Gastrocnemius medialis (tissue), 4 donors: Measurements from ENCODE around the gene ELF1. TPM values are rescaled to one million over a fixed set of nuclear protein-coding genes. Genes with fewer than 3 reads are reported as not detected.

Experiments used
- ATAC-seq, 2 donors: fragments of 150-250 bp; one replicate each; pipeline ENCODE4 v1.9.1; 2016
- DNase-seq, 2 donors: peaks; one replicate each; pipeline ENCODE4 v3.0.0-alpha.2; 2019
- H3K27ac ChIP-seq, 4 donors: fragments of 200-600 bp; sonication (generic); 1 replicate in 1 of 4; 2 replicates in 3 of 4; pipeline ENCODE4 v1.5.1; 2016 to 2018; ENCODE audit warnings: mild to moderate bottlenecking in 2 of 4, moderate library complexity in 1 of 4
- H3K27me3 ChIP-seq, 3 donors: fragments of 200-600 bp; sonication (generic) in 2 of 3; 1 replicate in 1 of 3; 2 replicates in 2 of 3; pipeline versions ENCODE4 v1.5.1 to v1.6.0; 2016 to 2019; ENCODE audit warnings: mild to moderate bottlenecking in 1 of 3, moderate library complexity in 1 of 3
- H3K36me3 ChIP-seq, 2 donors: fragments of 200-600 bp; sonication (generic) in 1 of 2; one replicate each; pipeline ENCODE4 v1.5.1; 2017 to 2018
- H3K4me1 ChIP-seq, 2 donors: fragments of 200-600 bp; sonication (generic) in 1 of 2; one replicate each; pipeline ENCODE4 v1.5.1; 2016 to 2017; ENCODE audit warnings: mild to moderate bottlenecking in 2 of 2
- H3K4me3 ChIP-seq, 4 donors: fragments of 200-600 bp; sonication (generic) in 3 of 4; 1 replicate in 1 of 4; 2 replicates in 3 of 4; pipeline ENCODE4 v1.5.1; 2016 to 2019; ENCODE audit warnings: mild to moderate bottlenecking in 2 of 4
- H3K9me3 ChIP-seq, 3 donors: fragments of 200-600 bp; sonication (generic) in 2 of 3; 1 replicate in 1 of 3; 2 replicates in 2 of 3; pipeline ENCODE4 v1.5.1; 2016 to 2019
- POLR2A ChIP-seq, 2 donors: fragments of 450-650 bp; IDR thresholded peaks; one replicate each; pipeline ENCODE4 v1.6.1; 2017; ENCODE audit warnings: antibody characterized with exemption in 2 of 2, mild to moderate bottlenecking in 2 of 2, moderate library complexity in 2 of 2
- in situ Hi-C, 4 donors: fragments of 200-750 bp; cut with MboI; loops; one replicate each; pipeline versions ENCODE4 v1.15.0 to v1.8.0; 2017; ENCODE audit warnings: low sequenced_read_pairs in 4 of 4
- intact Hi-C: fragments of 100-400 bp; cut with DNase I; formaldehyde crosslinking; loops from one replicate; pipeline ENCODE4 v1.15.1; 2023; ENCODE audit warnings: low total_unique reads
- total RNA-seq, 4 donors: library from RNA; depleted of rRNA; stranded (reverse); fragments of >200 nt; gene quantifications; one replicate each; pipeline versions ENCODE4 v1.1.0 to v1.2.3, GENCODE V29; 2016
- TF ChIP-seq, protein P1 (sequence below), 5 experiments: fragments of 450-650 bp in 3 of 5; fragments of 200-600 bp in 2 of 5; sonication (generic) in 2 of 5; IDR thresholded peaks in 4 of 5; conservative IDR thresholded peaks in 1 of 5; 1 replicate in 4 of 5; 2 replicates in 1 of 5; pipeline ENCODE4 v1.5.1; 2016 to 2019; ENCODE audit warnings: antibody characterized with exemption in 5 of 5, mild to moderate bottlenecking in 3 of 5, moderate library complexity in 3 of 5

The ELF1 gene
- total RNA-seq, 4 donors from 2014 or later, result 24.8 to 48.7 (median 33.7) TPM

DNA sequence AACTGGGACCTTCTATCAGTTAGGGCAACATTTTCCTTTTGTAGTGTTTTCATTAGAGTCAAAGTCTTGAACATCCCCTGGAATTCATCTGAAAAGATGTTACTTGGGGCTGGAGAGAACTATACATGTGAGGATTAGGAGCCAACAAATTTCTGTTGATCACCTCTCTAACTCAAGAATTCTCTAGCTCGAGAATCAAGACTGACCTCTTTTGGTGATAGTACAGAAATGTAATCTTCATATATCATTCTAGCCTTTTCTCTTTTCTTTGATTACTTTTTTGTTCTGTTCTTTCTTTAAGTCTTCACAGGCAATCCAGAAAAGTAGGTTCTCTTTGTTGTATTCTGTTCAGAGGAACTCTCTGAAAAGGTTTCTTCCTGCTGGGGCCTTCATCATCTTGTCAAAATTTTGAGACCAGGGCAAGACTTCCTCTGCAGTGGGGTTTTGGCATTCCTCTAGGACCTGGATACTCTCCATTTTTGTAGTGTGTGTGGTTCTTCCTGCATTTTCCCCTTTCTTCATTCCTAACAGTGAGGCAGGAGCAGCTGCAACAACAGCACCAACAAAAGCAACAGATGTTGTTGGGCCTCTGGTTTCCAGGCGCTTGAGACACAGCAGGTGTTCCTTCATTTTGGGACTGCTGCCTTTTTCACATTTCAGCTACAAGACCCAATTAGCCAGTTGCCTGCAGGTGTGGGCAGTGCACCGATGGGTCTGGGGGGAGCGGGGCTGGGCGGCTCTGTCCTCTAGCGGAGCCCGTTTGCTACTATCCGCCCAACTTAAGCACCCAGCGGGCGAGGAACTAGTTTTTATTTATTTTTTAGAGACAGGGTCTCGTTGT lies 26.2 kb downstream of the ELF1 start:
- Histone ChIP-seq H3K4me1 (peaks cover 22 to 25% of the 10 kb centered on the region in 2 donors), H3K27ac (no peak overlapping the region), H3K4me3 (no peak overlapping the region), H3K9me3 (no peaks in the 10 kb centered on the region), H3K27me3 (no peaks in the 10 kb centered on the region), H3K36me3 (no peaks in the 10 kb centered on the region)
- DNase-seq, result no peak
- TF ChIP-seq POLR2A (IDR thresholded peaks at IDR 0.05), result no peak
- TF ChIP-seq, protein P1, sequence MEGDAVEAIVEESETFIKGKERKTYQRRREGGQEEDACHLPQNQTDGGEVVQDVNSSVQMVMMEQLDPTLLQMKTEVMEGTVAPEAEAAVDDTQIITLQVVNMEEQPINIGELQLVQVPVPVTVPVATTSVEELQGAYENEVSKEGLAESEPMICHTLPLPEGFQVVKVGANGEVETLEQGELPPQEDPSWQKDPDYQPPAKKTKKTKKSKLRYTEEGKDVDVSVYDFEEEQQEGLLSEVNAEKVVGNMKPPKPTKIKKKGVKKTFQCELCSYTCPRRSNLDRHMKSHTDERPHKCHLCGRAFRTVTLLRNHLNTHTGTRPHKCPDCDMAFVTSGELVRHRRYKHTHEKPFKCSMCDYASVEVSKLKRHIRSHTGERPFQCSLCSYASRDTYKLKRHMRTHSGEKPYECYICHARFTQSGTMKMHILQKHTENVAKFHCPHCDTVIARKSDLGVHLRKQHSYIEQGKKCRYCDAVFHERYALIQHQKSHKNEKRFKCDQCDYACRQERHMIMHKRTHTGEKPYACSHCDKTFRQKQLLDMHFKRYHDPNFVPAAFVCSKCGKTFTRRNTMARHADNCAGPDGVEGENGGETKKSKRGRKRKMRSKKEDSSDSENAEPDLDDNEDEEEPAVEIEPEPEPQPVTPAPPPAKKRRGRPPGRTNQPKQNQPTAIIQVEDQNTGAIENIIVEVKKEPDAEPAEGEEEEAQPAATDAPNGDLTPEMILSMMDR (IDR thresholded peaks at IDR 0.05 in 4 of 5, conservative IDR thresholded peaks at IDR 0.05 in 1 of 5), result no peak
- in situ Hi-C loops, result no loop called here
- ATAC-seq, result peak in 1 of 2 donors; percentile 33
- intact Hi-C loops, result no loop called here

DNA sequence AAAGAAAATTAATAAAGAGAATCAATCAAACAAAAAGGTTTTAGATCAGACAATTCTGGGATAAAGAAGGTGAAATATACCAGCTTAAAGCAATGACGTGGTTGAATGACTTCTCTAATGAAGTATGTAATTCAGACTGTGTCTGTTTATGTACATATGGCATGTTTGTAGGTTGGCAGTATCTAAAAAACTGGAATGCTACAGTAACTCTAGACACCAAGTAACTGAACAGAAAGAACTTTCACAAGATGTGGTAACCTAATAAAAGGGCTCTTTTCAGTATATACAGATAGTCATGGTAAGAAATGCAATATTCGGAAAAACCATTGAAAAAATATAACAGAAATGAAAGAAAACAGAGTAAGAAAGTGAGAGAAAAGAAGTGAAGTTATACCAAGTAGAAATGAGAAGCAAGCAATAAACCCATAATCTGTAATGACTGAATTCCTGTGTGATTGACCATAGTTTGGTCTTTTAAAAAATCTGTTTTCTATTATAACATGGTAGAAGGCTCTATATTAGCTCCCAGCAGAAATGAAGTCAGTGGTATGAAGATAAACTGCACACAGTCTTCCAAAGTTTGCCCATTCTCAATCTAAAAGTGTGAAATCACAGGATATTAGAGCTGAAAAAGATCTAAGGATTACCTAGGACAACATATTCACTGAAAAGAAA lies 31.4 kb downstream of the ELF1 start:
- DNase-seq, result no peak
- Histone ChIP-seq H3K4me1 (peaks cover 47 to 53% of the 10 kb centered on the region in 2 donors), H3K27ac (peak overlapping the region in 1 of 4 donors; percentile 11), H3K36me3 (no peaks in the 10 kb centered on the region), H3K27me3 (no peaks in the 10 kb centered on the region), H3K4me3 (no peak overlapping the region), H3K9me3 (no peaks in the 10 kb centered on the region)
- no peak for ATAC-seq
- intact Hi-C loops (no loop called here), in situ Hi-C loops (no loop called here)
- TF ChIP-seq, protein P1 (IDR thresholded peaks at IDR 0.05 in 4 of 5, conservative IDR thresholded peaks at IDR 0.05 in 1 of 5), result no peak

DNA sequence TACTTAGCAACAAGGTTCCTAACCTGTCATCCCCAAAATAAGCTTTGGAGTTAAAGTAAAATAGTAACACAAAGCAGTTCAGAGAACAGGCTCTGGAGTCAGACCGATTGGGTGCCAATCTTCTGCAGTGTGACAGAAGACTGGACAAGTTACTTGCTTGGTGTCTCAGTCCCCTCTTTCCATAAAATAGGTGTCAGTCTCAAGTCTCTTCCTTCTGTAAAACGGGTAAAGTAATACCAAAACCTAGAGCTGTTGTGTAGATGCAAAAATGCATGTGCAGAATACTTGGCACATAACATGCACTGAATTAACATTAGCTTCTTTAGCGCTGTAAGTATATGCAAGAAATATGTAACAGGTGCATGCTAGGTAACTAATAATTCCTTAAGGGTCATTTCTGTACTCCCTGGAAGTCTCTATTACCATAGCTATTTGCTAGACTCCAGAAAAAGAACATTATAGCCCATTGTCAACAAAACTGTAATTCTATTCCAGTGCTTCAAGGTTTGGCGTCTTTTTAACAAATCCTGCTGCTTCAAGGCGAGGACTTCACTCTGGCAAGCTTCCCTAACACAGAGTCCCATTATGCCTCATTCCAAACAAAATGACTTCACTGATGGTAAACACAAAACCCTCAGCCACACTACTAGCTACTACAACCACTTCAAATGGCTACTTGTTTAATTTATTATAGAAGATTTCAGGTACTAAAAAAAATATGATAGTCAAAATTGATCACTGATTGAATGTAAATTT lies 32.8 kb downstream of the ELF1 start:
- no peaks in the 10 kb centered on the region for H3K9me3 ChIP-seq
- no peaks in the 10 kb centered on the region for H3K27me3 ChIP-seq
- no peaks in the 10 kb centered on the region for H3K36me3 ChIP-seq
- ATAC-seq (no peak), DNase-seq (no peak)
- in situ Hi-C loops (no loop called here), intact Hi-C loops (no loop called here)
- H3K4me3 ChIP-seq, result peak overlapping the region; percentile 5 to 13 (median 10)
- no peak for TF ChIP-seq POLR2A (IDR thresholded peaks at IDR 0.05)
- TF ChIP-seq, protein P1 (IDR thresholded peaks at IDR 0.05 in 4 of 5, conservative IDR thresholded peaks at IDR 0.05 in 1 of 5), result no peak
- peaks cover 51 to 58% of the 10 kb centered on the region in 2 donors for H3K4me1 ChIP-seq
- H3K27ac ChIP-seq, result peak overlapping the region; percentile 70 to 79 (median 74)

DNA sequence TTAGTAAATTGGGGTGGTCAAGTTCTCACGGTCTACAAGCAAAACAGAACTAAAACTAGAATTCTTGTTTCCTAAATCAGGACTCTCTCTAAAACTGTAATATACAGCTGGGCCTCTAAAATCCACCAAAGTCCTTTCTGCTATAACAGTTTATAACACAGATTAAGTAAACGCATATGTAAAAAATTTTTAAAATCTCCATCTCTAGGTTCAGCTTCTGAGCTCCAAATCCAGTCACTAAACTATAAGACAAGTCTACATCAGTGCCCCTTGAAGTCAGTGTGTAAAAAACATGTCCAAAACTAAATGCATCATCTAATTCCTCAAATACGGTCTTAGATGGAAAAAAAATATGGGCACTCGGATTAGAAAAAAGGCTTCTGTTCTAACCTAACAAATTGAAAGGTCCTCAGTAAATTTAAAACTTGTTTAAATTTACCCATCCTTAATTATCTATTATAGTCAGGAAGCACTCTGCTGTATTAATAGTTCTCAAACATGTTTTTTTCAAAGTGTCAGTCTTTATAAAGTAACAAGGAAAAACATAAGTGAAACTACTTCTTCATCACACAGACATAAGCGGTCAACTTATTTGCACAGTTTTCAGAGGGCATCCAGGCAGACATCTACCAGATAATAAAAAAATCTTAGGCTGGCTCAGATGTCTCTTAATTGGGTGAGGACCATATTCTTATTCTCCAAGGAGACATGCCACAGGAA lies 33.6 kb downstream of the ELF1 start:
- H3K36me3 ChIP-seq, result no peaks in the 10 kb centered on the region
- intact Hi-C loops, result no loop called here
- in situ Hi-C loops, result no loop called here
- TF ChIP-seq POLR2A (IDR thresholded peaks at IDR 0.05), result no peak
- TF ChIP-seq, protein P1 (IDR thresholded peaks at IDR 0.05 in 4 of 5, conservative IDR thresholded peaks at IDR 0.05 in 1 of 5), result no peak
- DNase-seq (no peak), ATAC-seq (no peak)
- peaks cover 52 to 60% of the 10 kb centered on the region in 2 donors for H3K4me1 ChIP-seq
- no peaks in the 10 kb centered on the region for H3K27me3 ChIP-seq
- H3K27ac ChIP-seq, result peak overlapping the region; percentile 70 to 79 (median 74)
- H3K9me3 ChIP-seq, result no peaks in the 10 kb centered on the region
- peak overlapping the region; percentile 9 to 23 (median 16) for H3K4me3 ChIP-seq
